Tongue (tissue), 2 donors: ENCODE results near the gene CENPT. TPM values are rescaled to one million over a fixed set of nuclear protein-coding genes. Genes with fewer than 3 reads are reported as not detected.

Source experiments
- small RNA-seq: library from RNA; depleted of rRNA; stranded (forward); fragments of <200 nt; gene quantifications from one replicate; pipeline ENCODE3, GENCODE V24; 2014; ENCODE audit warnings: low replicate concordance
- total RNA-seq: library from RNA; depleted of rRNA; stranded (reverse); fragments of >200 nt; gene quantifications from one replicate; pipeline ENCODE4 v1.2.3, GENCODE V29; 2014

CENPT gene
- total RNA-seq, 1 donor from 2014 or later = 20.8 TPM

Small RNAs within 50 kb of the gene (small RNA-seq; reads per million reads assigned to genes)
- gene AC040162.2 (not detected), gene NRN1L (not detected)

Other genes starting within 250 kb of the CENPT start
- gene CARMIL2, start 202.5 kb downstream of the CENPT start, total RNA-seq = 2.3 TPM
- 7.3 TPM for gene ACD, start 187.4 kb downstream of the CENPT start, total RNA-seq
- 2.2 TPM for gene PARD6A, start 186.7 kb downstream of the CENPT start, total RNA-seq
- 13.6 TPM for gene ENKD1, start 180.9 kb downstream of the CENPT start, total RNA-seq
- 3.4 TPM for gene C16orf86, start 180.9 kb downstream of the CENPT start, total RNA-seq
- 12.5 TPM for gene GFOD2, start 128.4 kb downstream of the CENPT start, total RNA-seq
- gene RANBP10, start 41.1 kb downstream of the CENPT start, total RNA-seq = 10.5 TPM
- gene TSNAXIP1, start 40.8 kb downstream of the CENPT start, total RNA-seq = 1.1 TPM
- 50.7 TPM for gene THAP11, start 5.4 kb downstream of the CENPT start, total RNA-seq
- gene NUTF2, start 760 bp downstream of the CENPT start, total RNA-seq = 124 TPM
- 67.6 TPM for gene EDC4, start 25.4 kb upstream of the CENPT start, total RNA-seq
- not detected for gene NRN1L, start 37.2 kb upstream of the CENPT start, total RNA-seq
- 18.9 TPM for gene PSKH1, start 45.6 kb upstream of the CENPT start, total RNA-seq
- gene CTRL, start 84.2 kb upstream of the CENPT start, total RNA-seq = 0.51 TPM
- 50.2 TPM for gene PSMB10, start 89.2 kb upstream of the CENPT start, total RNA-seq
- gene LCAT, start 96.4 kb upstream of the CENPT start, total RNA-seq = 7.3 TPM
- gene SLC12A4, start 120.9 kb upstream of the CENPT start, total RNA-seq = 70.4 TPM
- gene DPEP3, start 132.8 kb upstream of the CENPT start, total RNA-seq = not detected
- gene DPEP2, start 151.8 kb upstream of the CENPT start, total RNA-seq = 12.1 TPM
- gene DPEP2NB, start 168.2 kb upstream of the CENPT start, total RNA-seq = not detected
- gene DDX28, start 175.5 kb upstream of the CENPT start, total RNA-seq = 9.7 TPM
- gene DUS2, start 175.6 kb upstream of the CENPT start, total RNA-seq = 13.7 TPM
- 30.9 TPM for gene NFATC3, start 237.7 kb upstream of the CENPT start, total RNA-seq